Measurements from ENCODE around the gene RAB40B. TPM values are rescaled to one million over a fixed set of nuclear protein-coding genes. Genes with fewer than 3 reads are reported as not detected.

RAB40B gene
- total RNA-seq, 1 donor from 2014 or later: 29.2 TPM

- TF ChIP-seq CTCF (IDR thresholded peaks at IDR 0.05) (no peak), POLR2A (IDR thresholded peaks at IDR 0.05) (no peak), POLR2AphosphoS5 (IDR thresholded peaks at IDR 0.05; ENCODE audit: insufficient read depth in 1 of 2, low read depth in 1 of 2) (no peak)
- H3K4me1 ChIP-seq: no peaks in the 10 kb centered on the region
- no peaks in the 10 kb centered on the region for H3K9me3 ChIP-seq
- no peak overlapping the region for H3K27ac ChIP-seq
- no peak overlapping the region for H3K4me3 ChIP-seq
- intact Hi-C loops (cut with DNase I): no loop called here
- no peaks in the 10 kb centered on the region for H3K27me3 ChIP-seq
- H3K36me3 ChIP-seq: no peaks in the 10 kb centered on the region
- DNase-seq (ENCODE audit: extremely low spot score in 2 of 2): no peak
These were observed 7.6 kb downstream of the RAB40B start for GRCh38 chr17:82690786-82691489.

- Histone ChIP-seq H3K4me1 (no peaks in the 10 kb centered on the region), H3K4me3 (no peak overlapping the region), H3K36me3 (no peaks in the 10 kb centered on the region), H3K27me3 (no peaks in the 10 kb centered on the region), H3K27ac (no peak overlapping the region), H3K9me3 (no peaks in the 10 kb centered on the region)
- intact Hi-C loops (cut with DNase I): no loop called here
- no peak for TF ChIP-seq CTCF (IDR thresholded peaks at IDR 0.05)
- no peak for TF ChIP-seq POLR2AphosphoS5 (IDR thresholded peaks at IDR 0.05; ENCODE audit: insufficient read depth in 1 of 2, low read depth in 1 of 2)
- TF ChIP-seq POLR2A (IDR thresholded peaks at IDR 0.05): no peak
- no peak for DNase-seq (ENCODE audit: extremely low spot score in 2 of 2)
These were observed 9.4 kb downstream of the RAB40B start for GRCh38 chr17:82689077-82689476.

- Histone ChIP-seq H3K4me3 (no peak overlapping the region), H3K9me3 (no peaks in the 10 kb centered on the region), H3K4me1 (no peaks in the 10 kb centered on the region), H3K36me3 (no peaks in the 10 kb centered on the region), H3K27ac (no peak overlapping the region), H3K27me3 (no peaks in the 10 kb centered on the region)
- no peak for DNase-seq (ENCODE audit: extremely low spot score in 2 of 2)
- intact Hi-C loops (cut with DNase I): no loop called here
- TF ChIP-seq CTCF (IDR thresholded peaks at IDR 0.05): no peak
- TF ChIP-seq POLR2A (IDR thresholded peaks at IDR 0.05): no peak
- no peak for TF ChIP-seq POLR2AphosphoS5 (IDR thresholded peaks at IDR 0.05; ENCODE audit: insufficient read depth in 1 of 2, low read depth in 1 of 2)
These were observed 10.6 kb downstream of the RAB40B start for GRCh38 chr17:82687871-82688270.

GRCh38 chr17:82687375-82687861 lies 11.1 kb downstream of the RAB40B start:
- no peaks in the 10 kb centered on the region for H3K9me3 ChIP-seq
- TF ChIP-seq POLR2A (IDR thresholded peaks at IDR 0.05) (no peak), CTCF (IDR thresholded peaks at IDR 0.05) (no peak), POLR2AphosphoS5 (IDR thresholded peaks at IDR 0.05; ENCODE audit: insufficient read depth in 1 of 2, low read depth in 1 of 2) (no peak)
- no peak overlapping the region for H3K4me3 ChIP-seq
- intact Hi-C loops (cut with DNase I): no loop called here
- no peaks in the 10 kb centered on the region for H3K4me1 ChIP-seq
- no peaks in the 10 kb centered on the region for H3K36me3 ChIP-seq
- no peak overlapping the region for H3K27ac ChIP-seq
- no peak for DNase-seq (ENCODE audit: extremely low spot score in 2 of 2)
- no peaks in the 10 kb centered on the region for H3K27me3 ChIP-seq

Data from vagina (tissue), 2 donors.